NCI-H128 (cell line): ENCODE measurements around the gene C16orf92.
"Not testable (repeated sequence)": the region's sequence is repeated elsewhere in the genome, so short reads cannot be mapped to it uniquely, and the experiment has no call there.

Source experiments
- DNase-seq: peaks from one replicate; lab custom pipeline; 2025; ENCODE audit not compliant: unreplicated experiment; lab: John Stamatoyannopoulos, UW

Gene C16orf92

DNA sequence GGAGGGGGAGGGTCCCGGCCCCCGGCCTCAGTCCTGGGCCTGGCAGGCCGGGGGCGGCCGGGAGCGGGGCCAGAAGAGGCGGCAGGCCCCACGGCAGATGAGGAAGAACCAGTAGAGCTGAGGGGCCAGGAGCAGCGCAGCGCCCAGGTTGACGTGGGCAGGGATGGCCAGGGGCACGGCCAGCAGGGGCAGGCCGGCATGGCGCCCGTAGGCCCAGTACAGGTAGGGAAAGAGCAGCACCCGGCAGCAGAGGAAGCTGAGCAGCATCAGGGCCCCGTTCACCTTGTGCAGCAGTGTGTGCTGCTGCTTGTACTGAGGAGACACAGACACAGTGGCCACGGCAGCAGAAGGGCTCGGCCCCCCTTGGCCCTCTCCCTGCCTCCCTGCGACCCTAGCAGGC is 2.2 kb downstream of the C16orf92 start:
- no peak for DNase-seq

DNA sequence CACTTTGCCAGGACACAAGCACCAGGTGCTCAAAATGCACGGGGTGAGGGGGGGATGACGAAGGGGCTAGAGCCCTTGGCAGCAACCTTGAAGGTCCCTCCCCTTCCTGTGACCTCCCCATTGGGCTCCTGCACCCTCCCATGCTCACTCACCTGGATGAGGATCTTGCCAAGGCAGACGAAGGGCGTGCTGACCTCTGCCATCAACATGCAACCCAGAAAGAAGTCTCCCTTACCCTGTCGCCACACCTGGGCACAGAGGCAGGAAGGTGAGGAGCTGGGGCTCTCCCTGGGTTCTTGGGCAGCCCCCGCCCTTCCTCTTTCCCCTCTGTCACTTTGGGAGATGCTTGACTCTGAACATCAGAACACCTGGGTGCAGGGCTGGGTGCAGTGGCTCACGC is 2.6 kb downstream of the C16orf92 start:
- no peak for DNase-seq

DNA sequence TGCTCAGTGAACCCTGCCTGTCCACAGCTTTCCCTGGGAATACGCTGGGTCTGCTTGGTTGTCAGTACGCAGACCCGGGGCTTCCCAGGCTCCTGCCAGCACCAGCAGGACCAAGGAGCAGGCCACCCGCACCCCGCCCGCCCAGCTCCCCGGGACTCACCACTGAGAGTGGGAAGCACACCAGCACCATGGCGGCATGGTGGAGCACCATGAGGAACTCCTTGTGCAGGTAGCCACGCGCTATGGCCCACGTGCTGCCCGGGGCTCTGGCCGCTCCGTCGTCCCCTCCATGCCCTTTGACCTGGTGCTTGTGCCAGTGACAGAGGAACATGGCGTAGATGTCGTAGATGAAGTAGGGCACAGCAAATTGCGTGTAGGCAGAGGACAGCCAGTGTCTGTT is 3.5 kb downstream of the C16orf92 start:
- DNase-seq = no peak

- DNase-seq = no peak
These were observed 4.8 kb downstream of the C16orf92 start for GRCh38 chr16:30027588-30028437.

- DNase-seq = no peak
These were observed 5.6 kb downstream of the C16orf92 start for GRCh38 chr16:30028438-30029076.

DNA sequence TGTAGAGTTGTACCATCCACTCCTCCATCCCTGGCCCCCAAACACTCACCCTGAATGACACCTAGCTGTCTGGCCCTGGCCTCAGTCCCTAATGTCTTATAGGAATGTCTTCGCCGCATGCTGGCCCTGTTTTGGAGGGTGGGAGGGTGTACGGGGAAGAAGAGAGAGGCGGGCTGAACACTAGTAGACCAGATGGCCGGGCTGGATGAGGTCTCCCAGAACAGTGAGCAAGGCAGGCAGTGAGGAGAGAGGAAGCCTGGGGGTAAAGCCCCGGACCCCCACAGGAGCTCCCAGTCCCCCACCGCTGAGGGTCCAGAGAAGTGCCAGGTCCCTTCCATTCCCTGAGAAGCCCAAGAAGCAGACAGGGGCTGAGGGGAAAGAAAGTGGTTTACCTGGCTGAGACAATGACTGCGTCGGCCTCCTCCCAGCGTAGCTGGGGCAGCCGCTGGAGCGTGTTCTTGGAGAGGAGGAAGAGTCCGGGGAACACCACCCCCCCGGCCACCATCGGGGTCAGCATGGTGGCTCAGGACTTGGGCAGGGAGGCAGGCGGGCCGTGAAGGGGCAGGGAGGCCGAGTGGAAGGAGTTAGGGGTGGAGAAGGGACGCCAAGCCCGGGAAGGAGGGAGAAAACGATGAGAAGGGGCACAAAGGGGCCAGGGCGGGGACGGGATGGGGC is 7.2 kb downstream of the C16orf92 start:
- DNase-seq = no peak

GRCh38 chr16:30030841-30031413 is 7.9 kb downstream of the C16orf92 start, which contains the start of gene TLCD3B:
Gene TLCD3B (minus strand): TSS chr16:30031271. CDS start chr16:30030527, 744 bp downstream.
- DNase-seq = no peak

DNA sequence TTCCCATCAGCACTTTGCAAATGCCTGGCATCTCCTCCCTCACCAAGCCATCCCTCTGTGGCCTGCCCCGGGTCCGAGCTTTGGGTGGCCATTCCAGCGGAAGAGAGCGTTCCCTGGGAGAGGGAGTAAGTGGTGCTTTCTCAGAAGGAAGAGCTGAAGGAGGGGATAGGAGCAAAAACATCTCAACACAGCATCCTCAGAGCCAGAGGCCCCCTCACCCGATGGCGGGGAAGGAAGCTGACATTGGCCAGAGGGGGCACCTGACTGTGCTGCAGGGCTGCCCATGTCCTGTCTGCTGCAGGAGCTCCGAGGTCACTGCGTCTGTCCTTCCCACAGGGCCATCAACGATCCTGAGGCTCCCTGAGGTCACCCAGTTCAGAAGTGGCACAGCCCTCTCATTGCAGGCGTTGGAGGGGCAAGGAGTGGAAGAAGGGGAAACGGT is 8.5 kb downstream of the C16orf92 start:
- DNase-seq = no peak

GRCh38 chr16:30032083-30032819 is 9.3 kb downstream of the C16orf92 start:
- peak; percentile 63 for DNase-seq

DNA sequence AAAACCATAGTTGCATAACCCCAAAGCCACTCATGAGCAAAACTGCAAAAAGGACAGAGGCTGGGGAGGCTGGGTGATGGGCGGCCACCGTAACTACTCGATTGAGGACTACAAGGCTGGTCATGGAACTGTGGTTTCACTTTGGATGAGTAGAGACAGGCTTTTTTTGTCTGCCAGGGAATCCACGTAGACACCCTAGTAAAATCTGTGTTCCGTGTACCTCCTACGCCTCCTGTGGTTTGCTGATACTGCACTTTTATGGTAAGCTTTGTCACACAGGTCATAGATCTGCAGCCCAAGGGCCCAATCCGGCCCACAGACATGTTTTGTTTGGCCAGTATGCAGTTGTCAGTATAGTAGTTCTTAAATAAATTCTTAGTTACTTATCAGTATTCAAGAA is 10.3 kb downstream of the C16orf92 start:
- DNase-seq = no peak

- DNase-seq = no peak
These were observed 17.2 kb downstream of the C16orf92 start for GRCh38 chr16:30040221-30040620.

DNA sequence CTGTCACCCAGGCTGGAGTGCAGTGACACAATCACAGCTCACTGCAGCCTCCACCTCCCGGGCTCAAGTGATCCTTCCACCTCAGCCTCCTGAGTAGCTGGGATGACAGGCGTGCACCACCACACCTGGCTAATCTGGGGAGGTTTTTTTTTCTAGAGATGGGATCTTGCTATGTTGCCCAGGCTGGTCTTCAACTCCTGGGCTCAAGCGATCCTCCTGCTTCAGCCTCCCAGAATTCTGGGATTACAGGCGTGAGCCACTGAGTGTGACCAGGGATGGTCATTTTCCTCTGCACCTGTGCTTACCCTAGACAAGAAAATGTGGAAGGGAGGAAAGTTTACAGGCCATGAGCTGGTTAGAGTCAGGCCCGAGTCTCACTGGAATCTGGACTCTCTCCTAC is 17.7 kb downstream of the C16orf92 start:
- DNase-seq = not testable (repeated sequence)

DNA sequence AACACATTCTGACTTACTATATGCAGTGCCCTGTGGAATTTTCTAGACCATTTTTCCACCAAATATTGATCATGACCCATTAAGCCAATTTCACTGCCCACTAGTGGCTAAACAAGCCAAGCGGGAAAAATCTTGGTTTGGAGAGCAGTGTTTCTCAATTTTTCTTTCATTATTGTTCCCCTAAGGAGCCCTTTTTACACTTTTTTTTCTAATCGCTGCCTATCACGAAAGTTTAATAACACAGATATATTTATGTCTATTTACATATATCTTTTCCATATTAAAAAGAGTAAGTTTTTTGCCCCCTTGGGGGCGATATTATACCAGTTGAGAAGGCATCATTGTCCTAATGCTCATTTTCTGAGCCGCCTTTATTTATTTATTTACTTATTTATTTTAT is 18.8 kb downstream of the C16orf92 start:
- DNase-seq = no peak

- DNase-seq = no peak
These were observed 23.2 kb downstream of the C16orf92 start for GRCh38 chr16:30046178-30046577.

DNA sequence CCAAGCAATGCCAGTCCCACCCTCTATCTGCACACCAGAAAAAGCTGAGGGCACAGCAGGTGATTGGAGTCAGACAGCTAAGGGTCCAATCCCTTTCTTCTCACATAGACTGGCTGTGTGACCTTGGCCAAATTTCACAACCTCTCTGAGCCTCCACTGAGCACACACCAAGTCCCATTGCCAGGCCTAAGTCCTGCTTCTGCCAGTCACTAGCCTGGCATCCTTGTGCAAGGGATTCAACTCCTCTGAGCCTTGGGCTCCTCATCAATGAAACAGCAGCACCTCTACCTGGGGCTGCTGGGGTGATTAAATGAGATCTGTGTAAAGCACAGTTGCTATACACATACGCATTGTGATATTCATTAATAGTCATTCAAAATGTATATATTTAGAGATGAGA is 23.6 kb downstream of the C16orf92 start:
- DNase-seq = no peak

- no peak for DNase-seq
These were observed 26.9 kb downstream of the C16orf92 start for GRCh38 chr16:30049871-30050270.

DNA sequence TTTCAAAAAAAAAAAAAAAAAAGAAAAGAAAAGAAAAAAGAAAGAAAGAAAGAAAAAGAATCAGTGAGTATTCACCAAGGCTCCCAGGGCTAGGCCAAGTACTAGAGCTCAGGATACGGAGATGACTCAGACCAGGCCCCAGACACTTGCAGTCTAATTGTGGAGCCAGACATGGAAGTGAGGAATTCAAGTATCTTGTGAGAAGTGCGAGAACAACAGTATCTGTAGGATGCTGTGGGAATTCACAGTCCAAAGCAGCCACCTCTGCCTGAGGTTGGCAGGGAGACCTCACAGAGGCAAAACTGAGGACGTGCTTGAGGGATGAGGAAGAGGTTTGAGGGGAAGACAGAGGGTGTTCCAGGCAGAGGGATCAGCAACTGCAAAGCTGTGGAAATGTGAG is 28.5 kb downstream of the C16orf92 start:
- no peak for DNase-seq

- DNase-seq = peak; percentile 67
These were observed 29.8 kb downstream of the C16orf92 start for GRCh38 chr16:30052671-30053372.

DNA sequence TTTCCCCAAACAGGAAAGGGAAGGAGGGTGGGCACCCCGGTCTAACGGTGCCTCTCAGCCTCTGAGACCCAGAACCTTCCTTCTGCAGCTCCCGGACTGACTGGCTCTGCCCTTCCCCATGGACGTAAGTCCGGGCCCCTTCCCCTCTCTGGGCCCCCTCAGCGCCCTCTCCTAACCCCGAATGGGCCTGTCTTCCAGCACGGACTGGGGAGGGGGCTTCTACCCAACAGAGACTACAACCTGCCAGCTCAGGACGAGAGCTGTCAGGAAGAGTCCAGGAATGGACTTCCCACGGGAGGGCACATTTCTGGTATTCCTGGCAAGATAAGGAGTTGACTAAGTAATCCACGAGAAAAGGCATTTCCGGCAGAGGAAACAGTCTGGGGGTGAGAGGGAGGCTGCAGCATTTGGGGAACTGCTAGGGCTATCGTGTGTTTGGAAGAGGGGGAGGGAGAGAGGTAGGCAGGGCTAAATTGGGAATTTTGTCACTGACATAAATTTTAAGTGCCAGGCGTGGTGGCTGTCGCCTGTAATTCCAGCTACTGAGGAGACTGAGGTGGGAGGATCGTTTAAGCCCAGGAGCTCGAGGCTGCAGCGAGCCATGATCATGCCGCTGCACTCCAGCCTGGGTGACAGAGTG is 30.5 kb downstream of the C16orf92 start:
- DNase-seq = no peak

DNA sequence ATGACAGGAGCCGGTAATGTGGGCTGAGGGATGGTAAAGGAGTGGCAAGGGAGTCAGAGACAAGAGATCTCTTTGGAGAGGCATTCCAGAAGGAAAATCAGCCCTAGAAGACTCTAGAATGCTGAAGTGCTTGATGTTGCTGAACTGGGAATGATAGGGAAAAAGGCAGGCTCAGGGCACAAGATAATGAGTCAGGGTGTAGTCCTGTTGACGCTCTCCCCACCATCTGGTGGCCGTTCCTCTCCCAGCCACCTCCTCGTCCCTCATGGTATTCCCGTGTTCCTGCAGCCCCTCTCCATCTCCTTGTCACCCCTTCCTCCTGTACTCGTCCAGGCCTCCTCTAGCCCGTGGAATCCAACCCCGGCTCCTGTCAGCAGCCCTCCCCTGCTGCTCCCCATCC is 31.5 kb downstream of the C16orf92 start:
- DNase-seq = no peak
